ENCODE data around the gene GJA1.

GJA1 gene

GRCh38 chr6:121479486-121480098 lies 44.1 kb downstream of the GJA1 start:
- no peak overlapping the region for H3K27ac ChIP-seq
- TF ChIP-seq CTCF (IDR thresholded peaks at IDR 0.05), result no peak
- TF ChIP-seq ZFX (IDR thresholded peaks at IDR 0.05; ENCODE audit: borderline replicate concordance), result no peak

GRCh38 chr6:121480099-121480713 lies 44.8 kb downstream of the GJA1 start:
- no peak for TF ChIP-seq ZFX (IDR thresholded peaks at IDR 0.05; ENCODE audit: borderline replicate concordance)
- TF ChIP-seq CTCF (IDR thresholded peaks at IDR 0.05), result no peak
- H3K27ac ChIP-seq, result no peak overlapping the region

GRCh38 chr6:121482004-121482693 lies 46.7 kb downstream of the GJA1 start:
- TF ChIP-seq ZFX (IDR thresholded peaks at IDR 0.05; ENCODE audit: borderline replicate concordance) (no peak), CTCF (IDR thresholded peaks at IDR 0.05) (no peak)
- H3K27ac ChIP-seq, result no peak overlapping the region

GRCh38 chr6:121482751-121483150 lies 47.3 kb downstream of the GJA1 start:
- H3K27ac ChIP-seq, result no peak overlapping the region
- TF ChIP-seq CTCF (IDR thresholded peaks at IDR 0.05) (no peak), ZFX (IDR thresholded peaks at IDR 0.05; ENCODE audit: borderline replicate concordance) (no peak)

GRCh38 chr6:121485359-121485811 lies 49.9 kb downstream of the GJA1 start:
- TF ChIP-seq ZFX (IDR thresholded peaks at IDR 0.05; ENCODE audit: borderline replicate concordance) (no peak), CTCF (IDR thresholded peaks at IDR 0.05) (no peak)
- H3K27ac ChIP-seq, result no peak overlapping the region

GRCh38 chr6:121491576-121491975 lies 56.1 kb downstream of the GJA1 start:
- H3K27ac ChIP-seq, result no peak overlapping the region
- no peak for TF ChIP-seq ZFX (IDR thresholded peaks at IDR 0.05; ENCODE audit: borderline replicate concordance)
- TF ChIP-seq CTCF (IDR thresholded peaks at IDR 0.05), result no peak

- TF ChIP-seq ZFX (IDR thresholded peaks at IDR 0.05; ENCODE audit: borderline replicate concordance) (no peak), CTCF (IDR thresholded peaks at IDR 0.05) (no peak)
- no peak overlapping the region for H3K27ac ChIP-seq
Measured at GRCh38 chr6:121492536-121492935, 57.1 kb downstream of the GJA1 start.
